ENCODE results near the gene GIGYF1. TPM values are rescaled to one million over a fixed set of nuclear protein-coding genes. Genes with fewer than 3 reads are reported as not detected.

Gene GIGYF1
- total and polyA plus RNA-seq, 2 of the 13 experiments (the other 11 are each of a cell fraction or from before 2014, with no cell fraction given) = 7.6 to 16.1 TPM

DNA sequence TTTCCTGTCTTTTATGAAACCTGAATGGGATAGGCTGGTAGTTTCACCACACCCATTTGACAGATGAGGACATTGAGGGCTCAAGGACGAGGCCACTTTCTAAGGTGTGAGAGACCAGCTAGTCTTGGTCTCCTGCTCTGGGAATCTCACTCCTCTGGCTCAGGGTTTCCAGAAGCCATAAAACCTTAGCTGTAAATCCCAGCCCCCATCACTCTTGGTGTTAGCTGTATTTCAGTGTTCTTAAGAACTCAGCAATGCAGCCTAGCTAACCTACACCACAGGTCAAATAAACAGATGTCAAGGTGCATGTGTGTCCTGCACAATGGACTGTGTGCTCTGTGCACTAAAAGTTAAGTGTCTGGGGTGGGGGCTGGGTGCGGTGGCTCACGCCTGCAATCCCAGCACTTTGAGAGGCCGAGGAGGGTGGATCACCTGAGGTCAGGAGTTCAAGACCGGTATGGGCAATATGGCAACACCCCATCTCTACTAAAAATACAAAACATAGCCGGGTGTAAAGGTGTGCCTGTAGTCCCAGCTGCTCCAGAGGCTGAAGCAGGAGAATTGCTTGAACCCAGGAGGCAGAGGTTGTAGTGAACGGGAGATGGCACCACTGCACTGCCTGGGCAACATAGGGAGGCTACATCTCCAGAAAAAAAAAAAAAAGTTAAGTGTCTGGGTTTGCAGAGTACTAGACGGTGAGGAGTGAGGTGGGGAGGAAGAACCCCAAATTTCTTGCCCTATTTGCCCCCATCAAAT lies 25.7 kb upstream of the GIGYF1 start (continued):
- TF ChIP-seq, protein P1, sequence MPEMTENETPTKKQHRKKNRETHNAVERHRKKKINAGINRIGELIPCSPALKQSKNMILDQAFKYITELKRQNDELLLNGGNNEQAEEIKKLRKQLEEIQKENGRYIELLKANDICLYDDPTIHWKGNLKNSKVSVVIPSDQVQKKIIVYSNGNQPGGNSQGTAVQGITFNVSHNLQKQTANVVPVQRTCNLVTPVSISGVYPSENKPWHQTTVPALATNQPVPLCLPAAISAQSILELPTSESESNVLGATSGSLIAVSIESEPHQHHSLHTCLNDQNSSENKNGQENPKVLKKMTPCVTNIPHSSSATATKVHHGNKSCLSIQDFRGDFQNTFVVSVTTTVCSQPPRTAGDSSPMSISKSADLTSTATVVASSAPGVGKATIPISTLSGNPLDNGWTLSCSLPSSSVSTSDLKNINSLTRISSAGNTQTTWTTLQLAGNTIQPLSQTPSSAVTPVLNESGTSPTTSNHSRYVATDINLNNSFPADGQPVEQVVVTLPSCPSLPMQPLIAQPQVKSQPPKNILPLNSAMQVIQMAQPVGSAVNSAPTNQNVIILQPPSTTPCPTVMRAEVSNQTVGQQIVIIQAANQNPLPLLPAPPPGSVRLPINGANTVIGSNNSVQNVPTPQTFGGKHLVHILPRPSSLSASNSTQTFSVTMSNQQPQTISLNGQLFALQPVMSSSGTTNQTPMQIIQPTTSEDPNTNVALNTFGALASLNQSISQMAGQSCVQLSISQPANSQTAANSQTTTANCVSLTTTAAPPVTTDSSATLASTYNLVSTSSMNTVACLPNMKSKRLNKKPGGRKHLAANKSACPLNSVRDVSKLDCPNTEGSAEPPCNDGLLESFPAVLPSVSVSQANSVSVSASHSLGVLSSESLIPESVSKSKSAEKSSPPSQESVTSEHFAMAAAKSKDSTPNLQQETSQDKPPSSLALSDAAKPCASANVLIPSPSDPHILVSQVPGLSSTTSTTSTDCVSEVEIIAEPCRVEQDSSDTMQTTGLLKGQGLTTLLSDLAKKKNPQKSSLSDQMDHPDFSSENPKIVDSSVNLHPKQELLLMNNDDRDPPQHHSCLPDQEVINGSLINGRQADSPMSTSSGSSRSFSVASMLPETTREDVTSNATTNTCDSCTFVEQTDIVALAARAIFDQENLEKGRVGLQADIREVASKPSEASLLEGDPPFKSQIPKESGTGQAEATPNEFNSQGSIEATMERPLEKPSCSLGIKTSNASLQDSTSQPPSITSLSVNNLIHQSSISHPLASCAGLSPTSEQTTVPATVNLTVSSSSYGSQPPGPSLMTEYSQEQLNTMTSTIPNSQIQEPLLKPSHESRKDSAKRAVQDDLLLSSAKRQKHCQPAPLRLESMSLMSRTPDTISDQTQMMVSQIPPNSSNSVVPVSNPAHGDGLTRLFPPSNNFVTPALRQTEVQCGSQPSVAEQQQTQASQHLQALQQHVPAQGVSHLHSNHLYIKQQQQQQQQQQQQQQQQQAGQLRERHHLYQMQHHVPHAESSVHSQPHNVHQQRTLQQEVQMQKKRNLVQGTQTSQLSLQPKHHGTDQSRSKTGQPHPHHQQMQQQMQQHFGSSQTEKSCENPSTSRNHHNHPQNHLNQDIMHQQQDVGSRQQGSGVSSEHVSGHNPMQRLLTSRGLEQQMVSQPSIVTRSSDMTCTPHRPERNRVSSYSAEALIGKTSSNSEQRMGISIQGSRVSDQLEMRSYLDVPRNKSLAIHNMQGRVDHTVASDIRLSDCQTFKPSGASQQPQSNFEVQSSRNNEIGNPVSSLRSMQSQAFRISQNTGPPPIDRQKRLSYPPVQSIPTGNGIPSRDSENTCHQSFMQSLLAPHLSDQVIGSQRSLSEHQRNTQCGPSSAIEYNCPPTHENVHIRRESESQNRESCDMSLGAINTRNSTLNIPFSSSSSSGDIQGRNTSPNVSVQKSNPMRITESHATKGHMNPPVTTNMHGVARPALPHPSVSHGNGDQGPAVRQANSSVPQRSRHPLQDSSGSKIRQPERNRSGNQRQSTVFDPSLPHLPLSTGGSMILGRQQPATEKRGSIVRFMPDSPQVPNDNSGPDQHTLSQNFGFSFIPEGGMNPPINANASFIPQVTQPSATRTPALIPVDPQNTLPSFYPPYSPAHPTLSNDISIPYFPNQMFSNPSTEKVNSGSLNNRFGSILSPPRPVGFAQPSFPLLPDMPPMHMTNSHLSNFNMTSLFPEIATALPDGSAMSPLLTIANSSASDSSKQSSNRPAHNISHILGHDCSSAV (CRISPR knock-in tag; IDR thresholded peaks at IDR 0.05; ENCODE audit: borderline replicate concordance) = no peak
- TF ChIP-seq, protein P2, sequence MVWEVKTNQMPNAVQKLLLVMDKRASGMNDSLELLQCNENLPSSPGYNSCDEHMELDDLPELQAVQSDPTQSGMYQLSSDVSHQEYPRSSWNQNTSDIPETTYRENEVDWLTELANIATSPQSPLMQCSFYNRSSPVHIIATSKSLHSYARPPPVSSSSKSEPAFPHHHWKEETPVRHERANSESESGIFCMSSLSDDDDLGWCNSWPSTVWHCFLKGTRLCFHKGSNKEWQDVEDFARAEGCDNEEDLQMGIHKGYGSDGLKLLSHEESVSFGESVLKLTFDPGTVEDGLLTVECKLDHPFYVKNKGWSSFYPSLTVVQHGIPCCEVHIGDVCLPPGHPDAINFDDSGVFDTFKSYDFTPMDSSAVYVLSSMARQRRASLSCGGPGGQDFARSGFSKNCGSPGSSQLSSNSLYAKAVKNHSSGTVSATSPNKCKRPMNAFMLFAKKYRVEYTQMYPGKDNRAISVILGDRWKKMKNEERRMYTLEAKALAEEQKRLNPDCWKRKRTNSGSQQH (CRISPR knock-in tag; IDR thresholded peaks at IDR 0.05; ENCODE audit: low read depth) = no peak
- TF ChIP-seq ZNF292 (CRISPR knock-in tag; IDR thresholded peaks at IDR 0.05; ENCODE audit: borderline replicate concordance, low read depth) (no peak), TEAD3 (CRISPR knock-in tag; optimal IDR thresholded peaks at IDR 0.05; ENCODE audit: borderline replicate concordance) (peak; percentile 34), RAD21 (CRISPR knock-in tag; IDR thresholded peaks at IDR 0.05) (no peak), ZNF549 (CRISPR knock-in tag; IDR thresholded peaks at IDR 0.05) (no peak), AHR (CRISPR knock-in tag; IDR thresholded peaks at IDR 0.05) (no peak), ZNF564 (CRISPR knock-in tag; IDR thresholded peaks at IDR 0.05) (no peak; the same call in 1 of the 2 replicates), ZNF253 (CRISPR knock-in tag; IDR thresholded peaks at IDR 0.05; ENCODE audit: borderline replicate concordance) (no peak), RCOR2 (CRISPR knock-in tag; IDR thresholded peaks at IDR 0.05) (0 out of 2 replicates have a peak, but pooled peaks have one; percentile 41), ZNF367 (CRISPR knock-in tag; IDR thresholded peaks at IDR 0.05; ENCODE audit: borderline replicate concordance) (no peak), HNRNPUL1 (IDR thresholded peaks at IDR 0.05; ENCODE audit: low read depth, low read length) (no peak), NFE2 (CRISPR knock-in tag; IDR thresholded peaks at IDR 0.05) (no peak), ZFP90 (CRISPR knock-in tag; IDR thresholded peaks at IDR 0.05; ENCODE audit: borderline replicate concordance) (0 out of 2 replicates have a peak, but pooled peaks have one; percentile 69)
- TF ChIP-seq, protein P3, sequence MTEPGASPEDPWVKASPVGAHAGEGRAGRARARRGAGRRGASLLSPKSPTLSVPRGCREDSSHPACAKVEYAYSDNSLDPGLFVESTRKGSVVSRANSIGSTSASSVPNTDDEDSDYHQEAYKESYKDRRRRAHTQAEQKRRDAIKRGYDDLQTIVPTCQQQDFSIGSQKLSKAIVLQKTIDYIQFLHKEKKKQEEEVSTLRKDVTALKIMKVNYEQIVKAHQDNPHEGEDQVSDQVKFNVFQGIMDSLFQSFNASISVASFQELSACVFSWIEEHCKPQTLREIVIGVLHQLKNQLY (CRISPR knock-in tag; IDR thresholded peaks at IDR 0.05) = 0 out of 2 replicates have a peak, but pooled peaks have one; percentile 23
- TF ChIP-seq, protein P4, sequence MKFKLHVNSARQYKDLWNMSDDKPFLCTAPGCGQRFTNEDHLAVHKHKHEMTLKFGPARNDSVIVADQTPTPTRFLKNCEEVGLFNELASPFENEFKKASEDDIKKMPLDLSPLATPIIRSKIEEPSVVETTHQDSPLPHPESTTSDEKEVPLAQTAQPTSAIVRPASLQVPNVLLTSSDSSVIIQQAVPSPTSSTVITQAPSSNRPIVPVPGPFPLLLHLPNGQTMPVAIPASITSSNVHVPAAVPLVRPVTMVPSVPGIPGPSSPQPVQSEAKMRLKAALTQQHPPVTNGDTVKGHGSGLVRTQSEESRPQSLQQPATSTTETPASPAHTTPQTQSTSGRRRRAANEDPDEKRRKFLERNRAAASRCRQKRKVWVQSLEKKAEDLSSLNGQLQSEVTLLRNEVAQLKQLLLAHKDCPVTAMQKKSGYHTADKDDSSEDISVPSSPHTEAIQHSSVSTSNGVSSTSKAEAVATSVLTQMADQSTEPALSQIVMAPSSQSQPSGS (CRISPR knock-in tag; IDR thresholded peaks at IDR 0.05) = 0 out of 2 replicates have a peak, but pooled peaks have one; percentile 35
- TF ChIP-seq, protein P5, sequence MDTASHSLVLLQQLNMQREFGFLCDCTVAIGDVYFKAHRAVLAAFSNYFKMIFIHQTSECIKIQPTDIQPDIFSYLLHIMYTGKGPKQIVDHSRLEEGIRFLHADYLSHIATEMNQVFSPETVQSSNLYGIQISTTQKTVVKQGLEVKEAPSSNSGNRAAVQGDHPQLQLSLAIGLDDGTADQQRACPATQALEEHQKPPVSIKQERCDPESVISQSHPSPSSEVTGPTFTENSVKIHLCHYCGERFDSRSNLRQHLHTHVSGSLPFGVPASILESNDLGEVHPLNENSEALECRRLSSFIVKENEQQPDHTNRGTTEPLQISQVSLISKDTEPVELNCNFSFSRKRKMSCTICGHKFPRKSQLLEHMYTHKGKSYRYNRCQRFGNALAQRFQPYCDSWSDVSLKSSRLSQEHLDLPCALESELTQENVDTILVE (CRISPR knock-in tag; IDR thresholded peaks at IDR 0.05) = no peak

Measured in HepG2 (cell line).